Adrenal gland (tissue), 12 donors: ENCODE measurements around the gene SCUBE1. TPM values are rescaled to one million over a fixed set of nuclear protein-coding genes. Genes with fewer than 3 reads are reported as not detected.

Experiments used
- DNase-seq, 7 donors: peaks; one replicate each; pipeline ENCODE4 v3.0.0-alpha.2; 2019 to 2020
- H3K27ac ChIP-seq, 5 donors: fragments of 200-600 bp; sonication (generic) in 4 of 5; 1 replicate in 3 of 5; 2 replicates in 2 of 5; pipeline versions ENCODE4 v1.5.1 to v1.8.0; 2016 to 2020; ENCODE audit warnings: mild to moderate bottlenecking in 1 of 5
- H3K27me3 ChIP-seq: fragments of 200-600 bp; 2 replicates; pipeline ENCODE4 v1.8.0; 2021
- H3K36me3 ChIP-seq, 2 donors: fragments of 200-600 bp; replicated peaks in 1 of 2; 1 replicate in 1 of 2; 2 replicates in 1 of 2; pipeline versions ENCODE4 v1.5.1 to v1.8.0; 2018 to 2022
- H3K4me1 ChIP-seq, 2 donors: fragments of 200-600 bp; replicated peaks in 1 of 2; 1 replicate in 1 of 2; 2 replicates in 1 of 2; pipeline versions ENCODE4 v1.5.1 to v1.8.0; 2018 to 2021
- H3K4me3 ChIP-seq, 4 donors: fragments of 200-600 bp; sonication (generic) in 3 of 4; one replicate each; pipeline ENCODE4 v1.5.1; 2016 to 2018
- H3K9me3 ChIP-seq, 3 donors: fragments of 200-600 bp; sonication (generic) in 1 of 3; replicated peaks in 1 of 3; 1 replicate in 2 of 3; 2 replicates in 1 of 3; pipeline versions ENCODE4 v1.5.1 to v1.8.0; 2016 to 2021
- POLR2A ChIP-seq, 2 donors: fragments of 450-650 bp; IDR thresholded peaks; one replicate each; pipeline ENCODE4 v1.6.1; 2017; ENCODE audit warnings: antibody characterized with exemption in 2 of 2, mild to moderate bottlenecking in 2 of 2, moderate library complexity in 1 of 2
- WGBS, 4 donors: extraction: QIAGEN DNeasy Blood & Tissue Kit in 2 of 4; methylation state at CpG; one replicate each; pipeline versions ENCODE4 v1.1.5 to v1.1.7; 2013 to 2017; 5-methylcytosine and 5-hydroxymethylcytosine counted together
- intact Hi-C, 2 donors: fragments of 100-400 bp; cut with DNase I; formaldehyde crosslinking; loops; one replicate each; pipeline versions ENCODE4 v1.14.1 to v1.15.0; 2022 to 2023
- polyA plus RNA-seq, 3 donors: library from polyadenylated mRNA; stranded (reverse); fragments of 200-250 nt in 2 of 3; fragments of 350-450 nt in 1 of 3; fragmentation: Illumina TruSeq in 1 of 3; extraction: RNeasy Lipid Tissue Mini Kit (QIAGEN cat#74804) in 1 of 3; gene quantifications; one replicate each; pipeline ENCODE4 v1.2.3, GENCODE V29; 2013 to 2014
- total RNA-seq, 9 donors: library from RNA; depleted of rRNA in 4 of 9; stranded (reverse); fragments of >200 nt in 4 of 9; fragments of 120-200 nt in 1 of 9; fragmentation: NEBNext Ultra II Directional in 1 of 9; extraction: Animal tissue kit (Norgen Biotek cat#: 25700) in 1 of 9; gene quantifications; one replicate each; pipeline versions ENCODE4 v1.1.0 to v1.2.4, GENCODE V29; 2013 to 2023
- TF ChIP-seq, protein P1 (sequence below), 6 experiments: fragments of 450-650 bp in 4 of 6; fragments of 200-600 bp in 2 of 6; sonication (generic) in 1 of 6; IDR thresholded peaks; 1 replicate in 5 of 6; 2 replicates in 1 of 6; pipeline versions ENCODE4 v1.5.1 to v1.8.0; 2016 to 2021; ENCODE audit warnings: antibody characterized with exemption in 6 of 6, mild to moderate bottlenecking in 2 of 6, moderate library complexity in 1 of 6
- donor health status: healthy with polysubstance abuse.
- donor health status: Bipolar disorder and iron deficiency.
- donor health status: DM: yes; HTN: yes; CAD: no.
- donor health status: DM: no; HTN: no; CAD: no.
- donor health status: DM: no; HTN: no; CAD: no.
- donor health status: DM: yes; HTN: yes; CAD: no.

SCUBE1 gene
- total and polyA plus RNA-seq, 12 donors = 1.4 to 34.0 (median 8.8) TPM

DNA sequence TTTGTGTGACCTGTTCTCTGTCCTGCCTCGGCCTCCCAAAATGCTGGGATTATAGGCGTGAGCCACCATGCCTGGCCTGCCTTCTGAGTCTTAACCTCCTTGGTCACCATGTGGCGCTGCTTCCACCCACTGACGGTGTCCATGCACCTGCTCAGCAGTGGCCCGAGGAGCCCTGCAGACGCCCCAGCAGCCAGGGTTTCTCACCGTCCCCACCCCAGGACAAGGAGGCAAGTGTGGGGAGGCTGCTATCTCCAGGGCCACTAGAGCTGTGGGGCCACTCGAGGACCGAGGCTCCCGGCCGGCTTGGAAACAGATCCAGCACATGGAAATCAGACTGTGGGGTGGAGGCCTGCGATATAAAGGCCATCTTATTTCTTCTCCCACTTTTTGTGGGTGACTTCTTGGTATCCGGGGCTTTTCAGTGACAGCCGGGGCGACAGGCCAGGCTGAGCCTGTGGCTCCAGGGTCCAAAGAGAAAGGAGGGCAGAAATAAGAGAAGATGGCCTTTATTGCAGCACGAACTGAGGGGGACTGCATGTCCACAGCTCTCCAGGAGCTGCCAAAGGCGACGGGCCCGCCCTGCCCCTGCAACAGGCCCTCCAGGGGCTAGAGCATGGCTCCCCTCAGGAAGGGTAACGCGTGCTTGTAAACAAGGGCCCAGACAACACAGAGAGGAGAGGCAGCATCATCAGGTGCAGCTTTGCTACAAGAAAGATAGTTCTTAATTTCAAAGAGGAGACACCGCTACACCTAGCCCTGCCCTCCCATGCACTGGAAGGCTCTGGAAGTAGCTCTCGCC lies 176.8 kb downstream of the SCUBE1 start:
- intact Hi-C loops = no loop called here
- no peak overlapping the region for H3K4me3 ChIP-seq
- no peaks in the 10 kb centered on the region for H3K27me3 ChIP-seq
- no peak for DNase-seq
- no peaks in the 10 kb centered on the region for H3K9me3 ChIP-seq
- WGBS, 4 donors = 83 to 97% (median 91%) methylated on average over 15 to 23 of the region's 23 CpGs
- peaks cover 4 to 16% of the 10 kb centered on the region in 2 donors for H3K4me1 ChIP-seq
- no peak for TF ChIP-seq POLR2A (IDR thresholded peaks at IDR 0.05)
- TF ChIP-seq, protein P1, sequence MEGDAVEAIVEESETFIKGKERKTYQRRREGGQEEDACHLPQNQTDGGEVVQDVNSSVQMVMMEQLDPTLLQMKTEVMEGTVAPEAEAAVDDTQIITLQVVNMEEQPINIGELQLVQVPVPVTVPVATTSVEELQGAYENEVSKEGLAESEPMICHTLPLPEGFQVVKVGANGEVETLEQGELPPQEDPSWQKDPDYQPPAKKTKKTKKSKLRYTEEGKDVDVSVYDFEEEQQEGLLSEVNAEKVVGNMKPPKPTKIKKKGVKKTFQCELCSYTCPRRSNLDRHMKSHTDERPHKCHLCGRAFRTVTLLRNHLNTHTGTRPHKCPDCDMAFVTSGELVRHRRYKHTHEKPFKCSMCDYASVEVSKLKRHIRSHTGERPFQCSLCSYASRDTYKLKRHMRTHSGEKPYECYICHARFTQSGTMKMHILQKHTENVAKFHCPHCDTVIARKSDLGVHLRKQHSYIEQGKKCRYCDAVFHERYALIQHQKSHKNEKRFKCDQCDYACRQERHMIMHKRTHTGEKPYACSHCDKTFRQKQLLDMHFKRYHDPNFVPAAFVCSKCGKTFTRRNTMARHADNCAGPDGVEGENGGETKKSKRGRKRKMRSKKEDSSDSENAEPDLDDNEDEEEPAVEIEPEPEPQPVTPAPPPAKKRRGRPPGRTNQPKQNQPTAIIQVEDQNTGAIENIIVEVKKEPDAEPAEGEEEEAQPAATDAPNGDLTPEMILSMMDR (IDR thresholded peaks at IDR 0.05) = no peak
- H3K27ac ChIP-seq = no peak overlapping the region
- H3K36me3 ChIP-seq = peaks cover 0 to 37% of the 10 kb centered on the region in 2 donors

DNA sequence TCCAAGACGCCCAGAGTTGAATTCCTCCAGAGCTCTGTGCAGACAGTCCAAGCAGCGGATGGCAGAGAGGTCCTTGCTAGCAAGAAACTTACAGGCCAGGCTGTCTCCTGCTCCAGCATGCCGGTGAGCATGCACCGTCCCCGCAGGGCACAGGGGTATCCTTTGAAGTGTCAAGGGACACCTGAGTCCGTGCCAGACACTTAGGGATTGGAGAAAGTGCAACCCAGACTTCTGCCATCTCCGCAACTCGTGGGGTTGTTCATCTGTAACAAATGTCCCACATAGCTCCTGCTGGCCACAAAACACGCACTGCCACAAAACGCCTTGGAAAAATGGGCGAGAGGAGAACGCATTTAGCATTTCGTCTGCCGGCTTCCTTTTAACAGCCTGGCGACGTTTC lies 178.5 kb downstream of the SCUBE1 start:
- no peaks in the 10 kb centered on the region for H3K27me3 ChIP-seq
- peaks cover 4 to 16% of the 10 kb centered on the region in 2 donors for H3K4me1 ChIP-seq
- H3K4me3 ChIP-seq = no peak overlapping the region
- 34 to 41% (median 38%) methylated on average over 10 to 16 of the region's 16 CpGs for WGBS, 4 donors
- TF ChIP-seq POLR2A (IDR thresholded peaks at IDR 0.05) = no peak
- TF ChIP-seq, protein P1 (IDR thresholded peaks at IDR 0.05) = no peak
- no peak overlapping the region for H3K27ac ChIP-seq
- intact Hi-C loops = no loop called here
- H3K36me3 ChIP-seq = peaks cover 0 to 24% of the 10 kb centered on the region in 2 donors
- no peaks in the 10 kb centered on the region for H3K9me3 ChIP-seq
- no peak for DNase-seq

DNA sequence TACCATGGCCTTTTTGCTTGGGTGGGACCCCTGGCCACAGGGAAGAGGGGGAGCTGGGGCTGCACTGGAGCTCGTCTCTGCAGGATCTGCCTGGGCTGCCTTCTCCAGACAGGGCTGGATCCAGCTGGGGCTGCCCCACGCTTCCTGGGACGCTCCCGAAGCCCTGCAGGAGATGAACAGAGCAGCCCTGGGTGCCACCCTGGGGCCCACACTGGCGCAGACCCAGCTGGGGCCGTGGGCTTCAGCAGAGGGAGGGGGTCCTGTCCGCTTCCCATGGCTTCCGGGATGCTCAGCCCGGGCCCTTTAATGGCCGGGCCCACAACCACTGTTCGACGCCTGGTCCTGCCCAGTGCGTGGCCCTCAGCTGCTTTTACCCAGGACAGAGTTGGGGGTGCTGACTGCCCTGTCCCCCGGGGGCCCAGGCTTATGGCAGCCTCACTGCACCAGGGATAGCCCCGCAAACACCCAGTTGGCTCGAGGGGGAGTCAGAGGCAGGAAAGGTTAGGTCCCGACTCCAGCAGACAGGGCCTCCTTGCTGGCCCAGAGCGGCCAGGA lies 179.9 kb downstream of the SCUBE1 start:
- WGBS, 4 donors = 72 to 86% (median 81%) methylated on average over 2 to 18 of the region's 18 CpGs
- Histone ChIP-seq H3K36me3 (peaks cover 0 to 18% of the 10 kb centered on the region in 2 donors), H3K4me3 (no peak overlapping the region), H3K27ac (peak overlapping the region in 1 of 5 donors; percentile 61), H3K27me3 (no peaks in the 10 kb centered on the region), H3K9me3 (no peaks in the 10 kb centered on the region), H3K4me1 (peaks cover 4 to 16% of the 10 kb centered on the region in 2 donors)
- DNase-seq = peak in 1 of 7 donors; percentile 25
- intact Hi-C loops = no loop called here
- TF ChIP-seq, protein P1 (IDR thresholded peaks at IDR 0.05) = no peak
- no peak for TF ChIP-seq POLR2A (IDR thresholded peaks at IDR 0.05)

DNA sequence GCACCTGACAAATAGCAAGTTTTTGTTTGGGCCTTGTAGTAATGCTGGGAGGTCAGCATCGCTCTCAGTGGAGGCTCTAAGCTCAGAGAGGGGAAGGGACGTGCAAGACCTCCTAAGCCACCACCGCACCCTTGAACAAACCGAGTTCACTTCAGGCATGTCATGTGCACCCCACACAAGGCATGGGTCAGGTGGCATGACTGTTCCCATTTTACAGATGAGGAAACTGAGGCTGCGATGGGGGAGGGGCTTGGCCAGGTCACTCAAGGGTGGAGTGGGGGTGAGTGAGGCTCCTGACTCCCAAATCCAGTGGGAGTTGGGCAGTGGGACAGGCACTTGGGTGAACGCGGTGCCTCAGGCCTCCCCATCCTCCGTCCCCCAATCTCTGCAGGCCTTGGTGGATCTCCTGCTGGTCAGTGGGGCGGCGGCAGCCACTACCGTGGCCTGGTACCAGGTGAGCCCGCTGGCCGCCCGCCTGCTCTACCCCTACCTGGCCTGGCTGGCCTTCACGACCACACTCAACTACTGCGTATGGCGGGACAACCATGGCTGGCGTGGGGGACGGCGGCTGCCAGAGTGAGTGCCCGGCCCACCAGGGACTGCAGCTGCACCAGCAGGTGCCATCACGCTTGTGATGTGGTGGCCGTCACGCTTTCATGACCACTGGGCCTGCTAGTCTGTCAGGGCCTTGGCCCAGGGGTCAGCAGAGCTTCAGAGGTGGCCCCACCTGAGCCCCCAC lies 180.6 kb downstream of the SCUBE1 start:
- WGBS, 4 donors = 92 to 96% (median 95%) methylated on average over 4 to 24 of the region's 24 CpGs
- Histone ChIP-seq H3K27ac (no peak overlapping the region), H3K4me3 (no peak overlapping the region), H3K4me1 (peaks cover 4 to 16% of the 10 kb centered on the region in 2 donors), H3K36me3 (peaks cover 0 to 10% of the 10 kb centered on the region in 2 donors), H3K27me3 (no peaks in the 10 kb centered on the region), H3K9me3 (no peaks in the 10 kb centered on the region)
- TF ChIP-seq, protein P1 (IDR thresholded peaks at IDR 0.05) = no peak
- no peak for TF ChIP-seq POLR2A (IDR thresholded peaks at IDR 0.05)
- intact Hi-C loops = no loop called here
- DNase-seq = no peak
